HT-29 (cell line): ENCODE data around the gene ZNF341. TPM values are rescaled to one million over a fixed set of nuclear protein-coding genes. Genes with fewer than 3 reads are reported as not detected.

Experiments used
- DNase-seq: peaks from one replicate; pipeline ENCODE4 v3.0.0-alpha.2; 2015; ENCODE audit warnings: low spot score
- total RNA-seq: library from RNA; depleted of rRNA; stranded (reverse); fragments of >200 nt; shearing (Covaris generic); gene quantifications from 2 replicates; pipeline ENCODE4 v1.2.3, GENCODE V29; 2014

The ZNF341 gene
- total RNA-seq, 1 experiment from 2014 or later, result 5.4 TPM

DNA sequence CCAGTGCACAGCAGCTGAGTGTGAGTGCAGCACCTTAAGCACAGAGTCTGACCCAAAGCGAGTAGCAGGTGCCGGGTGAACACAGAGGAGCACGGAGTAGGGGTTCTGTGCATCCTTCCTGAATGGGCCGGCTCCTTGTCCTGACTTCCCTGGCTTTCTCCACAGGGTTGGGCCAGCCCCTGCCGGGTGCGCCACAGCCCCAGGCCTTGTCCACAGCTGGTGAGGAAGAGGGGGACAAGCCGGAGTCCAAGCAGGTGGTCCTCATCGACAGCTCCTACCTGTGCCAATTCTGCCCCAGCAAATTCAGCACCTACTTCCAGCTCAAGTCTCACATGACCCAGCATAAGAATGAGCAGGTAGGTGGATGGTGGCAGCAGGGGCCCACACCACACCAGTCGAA is 34.9 kb downstream of the ZNF341 start:
- no peak for DNase-seq

- no peak for DNase-seq
These were observed 36.0 kb downstream of the ZNF341 start for GRCh38 chr20:33767777-33768138.

DNA sequence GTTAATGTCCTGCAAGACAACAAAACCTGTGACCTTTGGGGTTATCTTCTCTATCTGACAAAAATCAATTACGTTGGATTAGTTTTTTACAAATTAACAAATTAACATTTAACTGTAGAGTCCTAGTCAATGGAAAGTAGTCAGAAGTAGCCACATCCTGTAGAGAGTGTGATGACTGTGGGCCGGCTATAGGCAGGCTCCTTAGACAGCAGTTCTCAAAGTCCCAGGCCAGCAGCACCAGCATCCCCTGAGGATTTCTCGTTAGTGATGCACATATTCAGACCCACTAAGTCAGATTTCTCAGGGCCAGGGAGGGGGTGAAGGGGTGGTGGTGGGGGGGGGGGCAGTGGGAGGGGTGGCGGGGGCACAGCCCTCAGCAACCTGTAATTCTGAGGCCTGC is 37.2 kb downstream of the ZNF341 start:
- no peak for DNase-seq

DNA sequence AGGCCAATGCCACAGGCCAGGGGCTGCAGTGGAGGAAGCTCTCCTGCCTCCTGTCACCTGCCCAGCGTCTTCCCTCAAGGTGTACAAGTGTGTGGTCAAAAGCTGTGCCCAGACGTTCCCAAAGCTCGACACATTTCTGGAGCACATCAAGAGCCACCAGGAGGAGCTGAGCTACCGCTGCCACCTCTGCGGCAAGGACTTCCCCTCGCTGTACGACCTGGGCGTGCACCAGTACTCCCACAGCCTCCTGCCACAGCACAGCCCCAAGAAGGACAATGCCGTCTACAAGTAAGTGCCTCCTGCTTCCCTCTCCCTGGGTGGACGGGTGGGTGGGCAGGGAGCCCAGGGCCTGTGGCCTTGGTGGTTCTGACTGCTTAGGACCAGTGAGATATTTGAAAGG is 38.2 kb downstream of the ZNF341 start:
- DNase-seq, result peak; percentile 88

DNA sequence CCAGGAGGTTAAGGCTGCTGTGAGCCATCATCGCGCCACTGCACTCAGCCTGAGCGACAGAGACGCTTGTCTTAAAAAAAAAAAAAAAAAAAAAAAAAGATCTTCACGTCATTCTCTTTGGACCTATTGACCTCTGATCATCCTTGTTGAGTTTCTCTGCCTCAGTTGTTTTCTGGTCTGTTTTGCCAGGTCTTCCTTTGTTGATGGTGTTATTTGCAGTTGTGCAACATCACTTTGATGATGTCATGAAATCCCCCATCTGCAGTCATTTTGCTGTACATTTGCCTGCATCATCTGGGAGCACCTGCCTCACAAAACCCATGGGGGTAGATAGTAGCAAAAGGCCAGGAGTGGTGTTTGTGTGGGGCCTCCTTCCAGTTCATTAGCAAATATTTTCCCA is 40.1 kb downstream of the ZNF341 start:
- DNase-seq, result no peak

DNA sequence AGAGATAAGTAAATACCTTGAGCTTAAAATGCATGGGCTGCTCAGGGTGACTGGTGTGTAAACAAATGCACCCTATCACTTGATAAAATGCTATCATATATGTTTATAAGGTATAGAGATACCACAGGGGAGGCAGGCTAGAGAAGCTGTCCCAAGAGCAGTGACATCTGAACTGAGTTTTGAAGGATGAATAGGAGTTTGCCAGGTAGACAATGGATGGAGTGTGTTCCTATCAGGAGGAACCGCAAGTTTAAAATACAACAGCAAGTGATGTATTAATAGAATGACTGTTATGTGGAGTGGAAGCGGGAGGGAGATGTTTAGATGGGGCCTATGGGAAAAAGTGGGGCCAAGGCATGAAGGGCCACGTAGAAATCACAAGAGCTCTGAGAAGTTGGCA is 40.6 kb downstream of the ZNF341 start:
- no peak for DNase-seq

DNA sequence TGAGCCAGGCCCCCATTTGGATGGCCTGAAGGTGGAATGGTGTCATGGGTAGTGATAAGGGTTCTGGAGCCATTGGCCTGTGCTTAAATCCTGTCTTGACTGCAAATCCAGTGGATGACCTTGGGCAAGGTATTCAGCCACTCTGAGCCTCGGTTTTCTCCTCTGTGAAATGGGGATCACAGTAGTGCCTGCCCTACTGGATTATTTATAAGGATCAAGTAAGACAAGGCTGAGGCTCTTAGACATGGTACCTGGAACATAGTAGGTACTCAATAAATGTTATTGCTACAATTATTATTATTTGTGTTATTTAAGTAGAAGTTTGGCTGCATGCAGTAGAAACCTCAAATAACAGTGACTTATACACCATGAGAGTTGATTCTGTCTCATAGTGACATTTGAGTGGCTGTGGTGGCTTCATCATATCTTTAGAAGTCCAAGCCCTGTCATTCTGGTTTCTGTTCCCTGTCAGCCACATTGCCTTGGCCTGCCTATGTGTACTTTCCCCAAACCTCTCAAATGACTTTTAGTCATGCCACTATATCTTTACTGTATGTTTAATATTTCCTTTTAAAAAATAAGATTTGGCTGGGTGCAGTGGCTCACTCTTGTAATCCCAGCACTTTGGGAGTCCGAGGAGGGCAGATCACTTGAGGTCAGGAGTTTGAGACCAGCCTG is 41.8 kb downstream of the ZNF341 start:
- DNase-seq, result no peak

GRCh38 chr20:33777816-33778215 is 46.0 kb downstream of the ZNF341 start:
- no peak for DNase-seq

DNA sequence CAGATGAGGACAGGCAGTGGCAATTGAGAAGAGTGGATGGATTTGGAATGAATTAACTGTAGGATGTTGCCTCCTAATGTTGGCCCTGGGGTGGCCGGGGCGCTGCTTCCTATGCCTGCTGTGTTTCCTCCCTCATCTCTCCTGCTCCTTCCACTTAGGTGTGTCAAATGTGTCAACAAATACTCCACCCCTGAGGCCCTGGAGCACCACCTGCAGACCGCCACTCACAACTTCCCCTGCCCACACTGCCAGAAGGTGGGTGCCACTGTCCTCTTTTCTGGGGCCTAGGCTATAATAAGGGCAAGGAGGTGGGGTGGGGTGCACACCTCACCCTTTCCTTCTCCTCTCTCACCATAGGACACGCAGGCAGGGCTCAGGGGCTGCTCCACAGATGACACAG is 49.3 kb downstream of the ZNF341 start:
- no peak for DNase-seq

- DNase-seq, result no peak
These were observed 50.1 kb downstream of the ZNF341 start for GRCh38 chr20:33781945-33782344.

DNA sequence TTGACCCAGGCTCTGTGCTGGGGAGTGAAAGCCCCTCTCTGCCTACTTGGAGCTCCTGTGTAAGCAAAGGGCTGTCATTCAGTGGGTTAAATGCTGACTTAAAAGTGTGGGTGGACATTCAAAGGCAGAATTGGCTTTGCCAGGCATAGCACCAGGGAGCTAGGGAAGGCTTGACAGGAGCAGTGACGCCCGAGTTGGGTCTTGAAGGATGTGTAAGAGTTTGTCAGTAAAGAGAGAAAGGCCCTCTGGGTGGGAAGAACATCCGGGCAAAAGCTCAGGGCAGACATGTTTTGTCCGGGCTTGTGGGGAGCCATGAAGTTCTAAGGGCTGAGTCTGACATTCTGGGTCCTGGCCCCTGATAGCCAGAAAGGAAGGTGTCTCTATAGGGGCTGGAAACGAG is 51.5 kb downstream of the ZNF341 start:
- DNase-seq, result no peak

DNA sequence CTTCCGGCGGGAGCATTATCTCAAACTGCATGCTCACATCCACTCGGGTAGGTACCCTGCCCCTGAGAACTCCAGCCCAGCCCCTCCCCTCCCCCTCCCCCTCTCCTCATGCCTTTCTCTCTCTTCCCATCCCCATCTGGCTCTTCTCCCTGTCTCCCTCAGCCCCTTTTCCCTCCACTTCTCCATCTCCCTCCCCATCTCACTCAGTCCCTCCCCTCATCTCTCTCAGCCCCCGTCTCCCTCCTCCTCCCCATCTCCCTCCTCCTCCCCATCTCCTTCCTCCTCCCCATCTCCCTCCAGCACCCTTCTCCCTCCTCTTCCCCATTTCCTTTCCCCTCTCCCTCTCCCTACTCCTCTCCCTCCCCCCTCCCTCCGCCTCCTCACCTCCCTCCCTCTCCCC is 52.0 kb downstream of the ZNF341 start:
- no peak for DNase-seq

DNA sequence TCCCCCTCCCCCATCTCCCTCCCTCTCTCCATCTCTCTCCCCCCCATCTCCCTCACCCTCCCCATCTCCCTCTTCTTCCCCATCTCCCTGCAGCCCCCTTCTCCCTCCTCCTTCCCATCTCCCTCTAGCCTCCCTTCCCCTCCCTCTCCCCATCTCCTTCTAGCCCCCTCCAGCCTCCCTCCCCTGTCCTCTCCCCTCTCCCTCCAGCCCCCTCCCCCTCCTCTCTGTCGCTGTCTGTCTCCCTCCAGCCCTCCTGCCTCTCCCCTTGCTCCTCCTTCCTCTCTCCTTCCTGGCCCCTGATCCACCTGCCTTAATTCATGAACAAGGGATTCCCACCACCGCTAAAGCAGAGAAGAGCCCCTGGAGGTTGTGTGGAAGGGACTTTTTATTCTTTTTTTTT is 52.4 kb downstream of the ZNF341 start:
- no peak for DNase-seq

- DNase-seq, result no peak
These were observed 53.7 kb downstream of the ZNF341 start for GRCh38 chr20:33785503-33785902.

DNA sequence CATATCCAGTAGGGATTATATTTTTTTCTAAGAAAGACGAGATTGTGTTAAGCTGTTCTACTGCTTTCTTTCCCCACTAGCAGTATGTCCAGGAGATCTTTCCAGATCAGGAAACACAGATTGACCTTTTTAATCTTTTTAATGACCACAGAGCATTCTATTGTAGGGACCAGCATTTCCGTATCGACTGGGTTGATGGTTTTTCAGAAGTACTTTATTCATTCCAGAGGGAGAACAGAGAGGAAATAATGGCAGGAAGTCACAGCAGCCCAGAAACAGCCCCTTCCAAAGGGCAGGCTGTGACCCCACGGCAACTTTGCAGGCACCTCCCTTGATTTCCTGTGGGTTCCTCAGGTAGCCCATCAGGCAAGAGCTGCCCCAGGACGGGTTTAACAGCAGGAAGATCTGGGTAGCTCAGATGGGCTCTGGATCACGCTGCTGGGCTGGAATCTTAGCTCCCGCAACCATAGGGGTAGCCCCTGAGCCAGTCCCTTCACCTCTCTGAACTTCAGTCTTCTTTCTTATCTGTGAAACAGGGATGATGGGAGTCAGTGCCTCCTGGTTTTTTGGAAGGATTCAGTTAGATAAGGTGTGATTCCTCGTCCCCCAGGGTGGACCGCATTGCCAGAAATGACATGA is 55.6 kb downstream of the ZNF341 start:
- peak; percentile 32 for DNase-seq

GRCh38 chr20:33788351-33789049 is 56.7 kb downstream of the ZNF341 start:
- DNase-seq, result peak; percentile 59

DNA sequence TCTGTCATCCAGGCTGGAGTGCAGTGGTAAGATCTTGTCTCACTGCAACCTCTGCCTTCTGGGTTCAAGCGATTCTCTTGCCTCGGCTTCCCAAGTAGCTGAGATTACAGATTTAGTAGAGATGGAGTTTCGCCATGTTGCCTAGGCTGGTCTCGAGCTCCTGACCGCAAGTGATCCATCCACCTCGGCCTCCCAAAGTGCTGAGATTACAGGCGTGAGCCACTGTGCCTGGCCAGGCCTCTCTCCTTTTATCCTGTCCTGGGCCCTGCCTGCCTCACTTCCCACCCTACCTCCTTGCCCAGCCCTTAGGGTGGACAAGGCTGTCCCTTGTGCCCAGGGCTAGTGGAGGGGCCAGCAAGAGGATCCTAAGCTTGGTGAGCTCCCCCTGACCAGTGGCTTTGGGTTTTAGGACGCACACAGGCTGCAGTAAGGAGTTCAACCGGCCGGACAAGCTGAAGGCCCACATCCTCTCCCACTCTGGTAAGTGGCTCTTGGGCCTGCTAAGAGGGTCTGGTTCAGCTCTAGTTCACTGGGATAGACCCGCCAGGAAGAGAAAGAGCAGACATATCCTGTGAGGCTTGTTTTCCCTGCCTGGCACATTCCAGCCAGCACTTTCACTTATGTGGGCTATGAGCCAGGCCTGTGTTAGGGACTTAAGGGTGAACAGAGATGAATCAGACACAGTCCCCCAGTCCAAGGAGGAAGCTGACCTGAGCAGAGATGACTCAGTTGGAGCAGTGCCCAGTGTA is 57.5 kb downstream of the ZNF341 start:
- peak; percentile 100 for DNase-seq

- DNase-seq, result no peak
These were observed 58.0 kb downstream of the ZNF341 start for GRCh38 chr20:33789858-33790182.

GRCh38 chr20:33790566-33790965 is 58.8 kb downstream of the ZNF341 start:
- DNase-seq, result peak; percentile 83

GRCh38 chr20:33791021-33791420 is 59.2 kb downstream of the ZNF341 start:
- DNase-seq, result no peak

GRCh38 chr20:33791540-33791939 is 59.7 kb downstream of the ZNF341 start:
- DNase-seq, result no peak

- DNase-seq, result peak; percentile 76
These were observed 60.3 kb downstream of the ZNF341 start for GRCh38 chr20:33791959-33792597.
